Activated T-cell treated with anti-CD3 and anti-CD28 coated beads, Interleukin-2, amount 50 U/mL, for 72 hours (primary cell): ENCODE results near the gene TRIOBP. TPM values are rescaled to one million over a fixed set of nuclear protein-coding genes. Genes with fewer than 3 reads are reported as not detected.

Source experiments
- ATAC-seq, 2 donors: fragments of 150-1000 bp; cut with Tn5 transposase; replicated peaks in 1 of 2; 2 replicates each; pipeline ENCODE4 v1.10.0; 2021; ENCODE audit warnings: moderate library complexity in 2 of 2, mild to moderate bottlenecking in 1 of 2
- DNase-seq, 2 donors: peaks; one replicate each; pipeline ENCODE4 v3.0.0; 2021 to 2022; ENCODE audit warnings: mixed read lengths in 1 of 2
- H3K27ac Mint-ChIP-seq: one replicate; pipeline ENCODE4 v1.8.0; 2022; ENCODE audit warnings: mild to moderate bottlenecking, moderate library complexity, mixed read lengths
- H3K27me3 Mint-ChIP-seq: one replicate; pipeline ENCODE4 v1.8.0; 2022; ENCODE audit warnings: low read depth, mixed read lengths
- H3K36me3 Mint-ChIP-seq, 2 donors: one replicate each; pipeline ENCODE4 v1.8.0; 2022; ENCODE audit warnings: mixed read lengths in 2 of 2, mild to moderate bottlenecking in 1 of 2; ENCODE audit not compliant: insufficient read depth in 2 of 2
- H3K4me1 Mint-ChIP-seq: one replicate; pipeline ENCODE4 v1.8.0; 2022; ENCODE audit warnings: low read depth, mixed read lengths
- H3K4me3 Mint-ChIP-seq, 2 donors: one replicate each; pipeline ENCODE4 v1.8.0; 2022; ENCODE audit warnings: mild to moderate bottlenecking in 2 of 2, mixed read lengths in 2 of 2, moderate library complexity in 2 of 2
- H3K9me3 Mint-ChIP-seq, 2 donors: one replicate each; pipeline ENCODE4 v1.8.0; 2022; ENCODE audit warnings: mixed read lengths in 2 of 2
- total RNA-seq, 2 donors: library from RNA; stranded (reverse); gene quantifications; one replicate each; pipeline ENCODE4 v1.2.3, GENCODE V29; 2022

TRIOBP gene
- total RNA-seq, 2 donors from 2014 or later: 25.4 to 28.6 TPM

DNA sequence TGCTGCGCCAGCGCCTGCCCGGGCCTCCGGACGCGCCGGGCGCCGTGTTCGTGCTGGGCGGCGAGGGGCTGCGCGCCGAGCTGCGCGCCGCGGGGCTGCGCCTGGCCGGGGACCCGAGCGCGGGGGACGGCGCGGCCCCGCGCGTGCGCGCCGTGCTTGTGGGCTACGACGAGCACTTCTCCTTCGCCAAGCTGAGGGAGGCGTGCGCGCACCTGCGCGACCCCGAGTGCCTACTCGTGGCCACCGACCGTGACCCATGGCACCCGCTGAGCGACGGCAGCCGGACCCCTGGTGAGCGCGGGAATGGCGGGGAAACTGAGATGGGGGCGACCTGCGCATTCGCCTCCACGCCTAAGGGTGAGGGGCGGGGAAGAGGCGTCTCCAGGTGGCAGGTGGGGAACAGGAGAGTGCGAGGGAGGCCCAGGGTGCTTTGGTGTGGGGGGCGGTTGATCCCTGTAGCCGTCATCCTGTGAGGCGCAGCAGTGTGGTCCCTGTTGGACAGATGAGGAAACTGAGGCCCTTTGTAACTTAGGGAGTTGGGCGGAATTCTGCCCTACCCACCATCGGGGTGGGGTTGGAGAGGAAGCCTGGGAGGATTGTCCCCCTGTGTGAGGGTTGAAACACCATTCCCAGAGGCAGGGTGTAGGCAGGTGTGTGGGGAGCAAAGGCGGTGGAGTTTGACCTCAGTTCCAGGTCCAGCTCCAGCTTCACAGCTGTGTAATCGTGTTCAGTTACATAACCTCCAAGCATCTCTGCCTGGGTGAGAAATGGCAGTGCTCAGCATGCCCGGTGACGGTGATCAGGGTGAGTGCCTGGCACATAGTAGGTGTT is 37.6 kb upstream of the TRIOBP start:
- peak; percentile 27 to 44 for DNase-seq
- Mint-ChIP-seq H3K4me1 (peaks cover 43% of the 10 kb centered on the region), H3K9me3 (no peaks in the 10 kb centered on the region), H3K27me3 (no peaks in the 10 kb centered on the region), H3K36me3 (peaks cover 0 to 2% of the 10 kb centered on the region in 2 donors), H3K4me3 (peak overlapping the region; percentile 89 to 91), H3K27ac (peak overlapping the region; percentile 76)
- ATAC-seq: peak; percentile 6 to 15

DNA sequence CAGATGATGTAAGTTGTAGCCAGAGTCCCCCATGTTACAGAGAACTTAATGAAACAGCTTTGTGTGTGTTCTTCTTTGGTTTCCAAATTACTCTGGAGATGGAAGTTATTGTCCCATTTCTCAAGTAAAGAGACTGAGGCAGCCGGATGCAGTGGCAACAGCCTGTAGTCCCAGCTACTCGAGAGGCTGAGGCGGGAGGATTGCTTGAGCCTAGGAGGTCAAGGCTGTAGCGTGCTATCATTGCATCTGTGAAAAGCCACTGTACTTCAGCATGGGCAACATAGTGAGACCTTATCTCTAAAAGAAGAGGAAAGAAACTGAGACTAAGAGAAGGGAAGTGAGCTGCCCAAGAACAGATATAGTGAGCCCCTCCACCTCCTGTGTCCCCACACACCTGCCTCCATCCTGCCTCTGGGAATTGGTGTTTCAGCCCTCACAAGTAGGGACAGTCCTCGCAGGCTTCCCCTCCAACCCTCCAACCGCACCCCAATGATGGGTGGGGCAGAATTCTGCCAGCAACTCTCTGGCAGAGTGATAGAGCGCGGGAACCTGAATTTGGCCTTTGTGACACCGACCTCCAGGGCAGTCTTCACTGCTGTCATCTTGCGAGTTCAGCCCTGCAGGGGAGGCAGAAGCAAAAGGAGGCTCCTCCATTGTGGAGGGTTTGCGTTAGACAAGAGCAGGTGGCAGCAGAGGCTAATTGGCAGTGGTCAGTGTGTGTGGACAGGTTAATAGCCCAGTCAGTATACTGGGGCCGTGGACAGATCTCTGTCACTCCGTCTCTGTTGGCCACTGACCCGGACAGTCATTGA is 36.7 kb upstream of the TRIOBP start:
- no peaks in the 10 kb centered on the region for H3K27me3 Mint-ChIP-seq
- DNase-seq (no peak), ATAC-seq (no peak)
- peaks cover 43% of the 10 kb centered on the region for H3K4me1 Mint-ChIP-seq
- H3K27ac Mint-ChIP-seq: peak overlapping the region; percentile 76
- peaks cover 0 to 2% of the 10 kb centered on the region in 2 donors for H3K36me3 Mint-ChIP-seq
- no peaks in the 10 kb centered on the region for H3K9me3 Mint-ChIP-seq
- H3K4me3 Mint-ChIP-seq: peak overlapping the region; percentile 89 to 91

DNA sequence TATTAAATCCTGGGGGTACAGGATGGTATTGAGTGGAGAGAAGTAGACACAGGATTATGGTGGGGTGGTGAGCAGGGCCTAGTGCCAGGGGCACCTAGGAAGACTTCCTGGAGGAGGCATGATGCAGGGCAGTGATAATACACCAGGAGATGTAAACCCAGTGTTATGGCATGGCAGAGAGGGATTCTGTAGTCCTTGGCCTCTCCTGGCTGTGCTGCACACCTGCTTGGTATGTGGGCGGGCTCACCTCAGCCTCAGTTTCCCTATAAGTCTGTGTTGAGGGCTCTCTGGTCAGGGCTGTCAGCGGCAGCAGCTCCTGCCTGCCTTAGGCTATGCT is 36.2 kb upstream of the TRIOBP start:
- no peaks in the 10 kb centered on the region for H3K27me3 Mint-ChIP-seq
- no peaks in the 10 kb centered on the region for H3K9me3 Mint-ChIP-seq
- H3K4me3 Mint-ChIP-seq: peak overlapping the region; percentile 89 to 91
- H3K27ac Mint-ChIP-seq: no peak overlapping the region
- ATAC-seq: no peak
- H3K36me3 Mint-ChIP-seq: peaks cover 0 to 2% of the 10 kb centered on the region in 2 donors
- H3K4me1 Mint-ChIP-seq: peaks cover 43% of the 10 kb centered on the region
- DNase-seq: no peak

DNA sequence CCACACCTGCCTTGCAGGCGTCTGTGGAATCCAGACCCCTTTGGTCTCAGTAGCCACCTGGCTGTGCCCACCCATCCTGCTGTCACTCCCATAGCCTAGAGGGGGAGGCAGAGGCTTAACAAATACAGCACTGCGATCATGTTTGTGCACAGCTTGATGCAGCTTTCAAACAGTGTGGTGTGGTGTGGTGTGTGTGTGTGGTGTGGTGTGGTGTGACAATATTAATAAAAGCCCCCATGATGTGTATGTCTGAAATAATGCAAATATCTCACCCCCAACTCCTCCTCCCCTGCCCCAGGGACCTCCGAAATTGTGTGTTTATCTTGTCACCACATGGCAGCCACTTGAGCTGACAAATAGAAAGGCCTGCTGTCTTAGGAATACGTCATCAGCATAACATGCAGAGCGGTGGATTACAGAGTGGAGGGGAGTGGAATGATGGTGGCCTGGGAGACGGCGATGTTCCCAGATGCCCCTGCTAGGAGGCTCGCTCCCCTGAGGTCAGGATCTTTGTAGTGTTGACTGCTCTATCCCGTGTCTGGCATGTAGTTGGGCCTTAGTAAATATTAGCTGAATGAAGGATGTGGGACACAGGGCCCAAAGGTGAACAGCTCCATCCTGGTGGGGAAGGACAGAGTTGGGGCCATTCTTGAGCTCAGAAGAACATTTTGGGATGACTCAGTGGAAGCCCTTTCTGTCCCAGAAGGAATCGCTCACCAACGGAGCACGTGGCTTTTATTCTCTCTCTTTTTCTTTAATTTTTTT is 35.5 kb upstream of the TRIOBP start:
- H3K4me1 Mint-ChIP-seq: peaks cover 43% of the 10 kb centered on the region
- ATAC-seq (no peak), DNase-seq (peak in 1 of 2 donors; percentile 30)
- peaks cover 0 to 2% of the 10 kb centered on the region in 2 donors for H3K36me3 Mint-ChIP-seq
- H3K4me3 Mint-ChIP-seq: peak overlapping the region; percentile 89 to 91
- no peak overlapping the region for H3K27ac Mint-ChIP-seq
- no peaks in the 10 kb centered on the region for H3K9me3 Mint-ChIP-seq
- H3K27me3 Mint-ChIP-seq: no peaks in the 10 kb centered on the region

DNA sequence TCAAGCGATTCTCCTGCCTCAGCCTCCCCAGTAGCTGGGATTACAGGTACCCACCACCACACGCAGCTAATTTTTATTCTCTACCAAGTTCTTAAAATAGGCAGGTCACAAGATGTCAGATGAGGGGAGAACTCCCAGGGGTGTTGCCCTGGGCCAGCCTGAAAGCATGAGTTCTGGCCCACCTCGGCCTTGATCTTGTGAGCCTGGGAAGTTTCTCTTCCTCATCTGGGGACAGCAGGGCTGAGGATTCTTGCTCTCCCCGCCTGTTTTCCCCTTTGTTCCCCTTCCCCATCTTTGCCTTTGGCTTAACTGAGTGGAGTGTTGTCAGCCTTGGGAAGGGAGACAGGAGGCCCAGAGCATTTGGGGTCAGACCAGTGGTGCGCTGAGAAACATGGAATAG is 34.8 kb upstream of the TRIOBP start:
- Mint-ChIP-seq H3K27ac (no peak overlapping the region), H3K4me3 (no peak overlapping the region)

DNA sequence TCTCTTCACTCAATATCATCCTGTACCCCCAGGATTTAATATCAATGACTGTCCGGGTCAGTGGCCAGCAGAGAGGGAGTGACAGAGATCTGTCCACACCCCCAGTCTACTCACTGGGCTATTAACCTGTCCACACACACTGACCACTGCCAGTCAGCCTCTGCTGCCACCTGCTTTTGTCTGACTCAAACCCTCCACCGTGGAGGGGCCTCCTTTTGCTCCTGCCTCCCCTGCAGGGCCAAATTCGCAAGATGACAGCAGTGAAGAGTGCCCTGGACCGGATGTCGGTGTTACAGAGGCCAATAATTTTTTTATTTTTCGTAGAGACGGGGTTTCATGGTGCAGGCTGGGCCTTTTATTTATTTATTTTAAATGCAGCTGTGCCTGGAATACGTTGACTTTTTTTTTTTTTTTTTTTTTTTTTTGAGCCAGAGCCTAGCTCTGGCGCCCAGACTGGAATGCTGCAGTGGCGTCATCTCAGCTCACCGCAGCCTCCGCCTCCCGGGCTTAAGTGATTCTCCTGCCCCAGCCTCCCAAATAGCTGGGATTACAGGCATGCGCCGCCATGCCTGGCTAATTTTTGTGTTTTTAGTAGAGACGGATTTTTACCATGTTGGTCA is 33.2 kb upstream of the TRIOBP start:
- ATAC-seq: no peak
- Mint-ChIP-seq H3K27me3 (no peaks in the 10 kb centered on the region), H3K9me3 (no peaks in the 10 kb centered on the region), H3K4me1 (peaks cover 34% of the 10 kb centered on the region), H3K36me3 (peaks cover 0 to 4% of the 10 kb centered on the region in 2 donors), H3K4me3 (no peak overlapping the region), H3K27ac (no peak overlapping the region)
- no peak for DNase-seq

More for the DNA sequence above, 34.8 kb upstream of the TRIOBP start:
- ATAC-seq: no peak
- DNase-seq: no peak
- Mint-ChIP-seq H3K27me3 (no peaks in the 10 kb centered on the region), H3K36me3 (peaks cover 0 to 4% of the 10 kb centered on the region in 2 donors), H3K4me1 (peaks cover 43% of the 10 kb centered on the region), H3K9me3 (no peaks in the 10 kb centered on the region)

DNA sequence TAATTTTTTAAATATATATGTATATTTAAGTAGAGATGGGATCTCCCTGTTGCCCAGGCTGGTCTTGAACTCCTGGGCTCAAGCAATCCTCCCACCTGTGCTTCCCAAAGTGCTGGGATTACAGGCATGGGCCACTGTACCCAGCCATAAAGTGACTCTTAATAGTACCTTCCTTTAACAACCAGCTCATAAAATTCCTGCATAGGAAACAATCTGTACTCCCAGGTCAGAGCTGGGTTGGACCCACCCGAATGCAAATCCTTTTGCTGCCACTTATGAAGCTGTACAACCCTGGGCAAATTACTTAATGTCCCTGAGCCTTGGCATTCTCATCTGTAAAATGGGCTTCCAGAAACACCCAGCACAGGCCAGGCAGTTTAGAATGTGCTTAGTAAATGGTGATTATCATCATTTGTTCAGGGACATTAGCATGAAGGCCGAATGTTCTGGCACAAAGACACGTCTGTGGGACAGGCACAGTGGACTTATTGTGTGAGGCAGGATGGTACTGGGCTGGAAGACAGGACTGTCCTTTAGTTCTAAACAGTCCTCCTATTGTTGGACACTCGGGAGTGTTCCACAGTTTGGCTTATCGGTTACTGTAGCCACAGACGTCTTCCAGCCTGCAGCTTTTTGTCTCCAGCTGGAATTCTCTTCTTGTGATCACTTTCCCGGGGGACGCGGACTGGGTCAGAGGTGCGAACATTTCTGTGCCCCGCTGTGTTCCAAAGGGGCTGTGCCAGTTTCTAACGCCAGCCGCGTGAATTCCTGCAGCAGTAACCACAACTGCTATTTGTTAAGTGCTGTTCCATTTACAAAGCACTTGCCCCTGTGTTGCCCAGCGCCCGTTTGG is 32.4 kb upstream of the TRIOBP start:
- Mint-ChIP-seq H3K36me3 (peaks cover 0 to 4% of the 10 kb centered on the region in 2 donors), H3K4me1 (peaks cover 32% of the 10 kb centered on the region), H3K27me3 (no peaks in the 10 kb centered on the region), H3K9me3 (no peaks in the 10 kb centered on the region), H3K27ac (no peak overlapping the region), H3K4me3 (no peak overlapping the region)
- DNase-seq (no peak), ATAC-seq (no peak)

DNA sequence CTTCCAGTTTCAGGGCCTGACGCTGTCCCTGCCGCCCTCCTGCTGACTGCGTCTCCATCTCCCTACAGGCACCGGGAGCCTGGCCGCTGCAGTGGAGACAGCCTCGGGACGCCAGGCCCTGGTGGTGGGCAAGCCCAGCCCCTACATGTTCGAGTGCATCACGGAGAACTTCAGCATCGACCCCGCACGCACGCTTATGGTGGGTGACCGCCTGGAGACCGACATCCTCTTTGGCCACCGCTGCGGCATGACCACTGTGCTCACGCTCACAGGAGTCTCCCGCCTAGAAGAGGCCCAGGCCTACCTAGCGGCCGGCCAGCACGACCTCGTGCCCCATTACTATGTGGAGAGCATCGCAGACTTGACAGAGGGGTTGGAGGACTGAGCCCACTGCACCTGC is 31.4 kb upstream of the TRIOBP start:
- H3K27me3 Mint-ChIP-seq: no peaks in the 10 kb centered on the region
- peaks cover 0 to 4% of the 10 kb centered on the region in 2 donors for H3K36me3 Mint-ChIP-seq
- peaks cover 26% of the 10 kb centered on the region for H3K4me1 Mint-ChIP-seq
- ATAC-seq: no peak
- no peak overlapping the region for H3K4me3 Mint-ChIP-seq
- H3K27ac Mint-ChIP-seq: no peak overlapping the region
- no peak for DNase-seq
- no peaks in the 10 kb centered on the region for H3K9me3 Mint-ChIP-seq

DNA sequence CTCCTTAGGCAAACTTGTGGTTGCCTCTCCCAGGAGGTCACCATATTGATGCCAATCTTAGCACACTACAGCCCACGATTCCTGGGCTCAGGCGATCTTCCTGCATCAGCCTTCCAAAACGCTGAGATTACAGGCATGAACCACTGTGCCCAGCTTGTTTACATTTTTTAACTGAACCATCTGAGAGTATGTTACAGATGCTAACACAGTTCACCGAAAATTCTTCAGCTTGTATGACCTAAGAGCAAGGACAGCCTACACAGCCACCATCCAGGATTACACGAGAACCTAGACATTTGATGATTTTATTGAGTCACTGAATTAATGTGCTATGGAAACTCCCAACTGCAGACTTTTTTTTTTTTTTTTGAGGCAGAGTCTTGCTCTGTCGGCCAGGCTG is 27.3 kb upstream of the TRIOBP start:
- no peak for DNase-seq
- peaks cover 32% of the 10 kb centered on the region for H3K4me1 Mint-ChIP-seq
- H3K27me3 Mint-ChIP-seq: no peaks in the 10 kb centered on the region
- H3K9me3 Mint-ChIP-seq: no peaks in the 10 kb centered on the region
- ATAC-seq: peak; percentile 23 to 44
- no peak overlapping the region for H3K4me3 Mint-ChIP-seq
- H3K36me3 Mint-ChIP-seq: peaks cover 0 to 2% of the 10 kb centered on the region in 2 donors
- no peak overlapping the region for H3K27ac Mint-ChIP-seq

DNA sequence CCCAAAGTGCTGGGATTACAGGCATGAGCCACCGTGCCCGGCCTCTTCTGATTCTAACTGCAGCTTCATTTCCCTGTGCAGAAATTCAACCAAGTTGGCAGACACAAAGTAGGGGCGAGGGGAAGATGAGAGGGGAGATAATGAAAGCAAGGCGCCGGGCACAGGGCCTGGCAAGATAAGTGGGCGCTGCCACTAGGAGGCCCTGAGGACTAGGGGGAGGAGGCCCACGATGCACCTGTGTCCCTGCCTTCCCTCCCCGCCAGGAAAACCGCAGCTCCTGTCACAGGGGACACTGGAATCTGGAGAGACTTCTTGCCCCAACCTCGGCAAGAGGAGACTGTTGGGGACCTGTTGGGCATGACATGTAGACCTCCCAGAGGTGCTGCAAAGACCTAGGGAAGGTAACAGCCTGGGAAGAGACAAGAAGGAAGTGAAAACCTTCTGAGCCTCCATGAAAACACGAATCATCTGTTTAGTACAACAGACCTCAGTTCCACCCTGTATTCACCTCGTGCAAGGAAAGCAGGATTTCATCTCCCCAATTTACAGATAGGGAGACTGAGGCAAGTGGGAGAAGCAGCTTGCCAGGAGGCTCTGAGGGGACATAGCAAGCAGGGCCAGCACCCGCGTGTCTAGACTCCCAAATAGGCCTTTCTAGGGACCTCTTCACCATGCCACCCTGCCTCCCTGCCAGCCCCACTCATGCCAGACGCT is 24.5 kb upstream of the TRIOBP start:
- Mint-ChIP-seq H3K36me3 (no peaks in the 10 kb centered on the region), H3K4me1 (peaks cover 54% of the 10 kb centered on the region), H3K27ac (no peak overlapping the region), H3K9me3 (no peaks in the 10 kb centered on the region), H3K27me3 (no peaks in the 10 kb centered on the region), H3K4me3 (peak overlapping the region; percentile 9 to 57)
- ATAC-seq: no peak
- DNase-seq: no peak

DNA sequence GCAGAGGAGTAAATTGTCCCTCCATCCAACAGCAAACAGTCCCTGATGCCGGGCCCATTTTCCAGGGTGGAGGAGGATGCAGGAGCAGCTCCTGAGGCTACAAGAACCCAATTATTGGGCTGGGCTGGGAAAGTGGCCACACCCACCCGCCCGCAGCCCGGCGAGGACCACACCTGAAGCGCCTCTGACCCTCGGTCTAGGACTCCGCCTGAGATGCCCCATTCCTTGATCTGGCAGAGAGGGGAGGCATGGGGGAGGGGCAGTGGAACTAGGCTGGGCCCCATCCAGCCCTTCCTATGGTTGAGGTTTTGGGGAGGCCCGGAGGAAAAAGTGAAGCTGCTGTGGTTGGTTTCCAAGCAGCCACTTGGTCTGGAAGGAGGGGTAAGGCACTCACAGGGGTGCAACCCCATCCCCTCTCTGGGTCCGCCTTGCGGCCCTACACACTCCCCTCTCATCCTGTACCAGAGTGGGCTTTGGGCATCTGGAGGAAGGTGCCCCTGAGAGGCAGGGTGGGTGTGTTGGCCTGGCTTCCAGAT is 23.9 kb upstream of the TRIOBP start:
- Mint-ChIP-seq H3K4me3 (peak overlapping the region; percentile 9 to 57), H3K4me1 (peaks cover 59% of the 10 kb centered on the region)

More for the DNA sequence above, 23.9 kb upstream of the TRIOBP start:
- peak in 1 of 2 donors; percentile 15 for DNase-seq
- no peak for ATAC-seq
- H3K9me3 Mint-ChIP-seq: no peaks in the 10 kb centered on the region
- H3K27ac Mint-ChIP-seq: no peak overlapping the region
- H3K27me3 Mint-ChIP-seq: no peaks in the 10 kb centered on the region
- no peaks in the 10 kb centered on the region for H3K36me3 Mint-ChIP-seq
